Epithelial cell of proximal tubule (primary cell): ENCODE measurements around the gene TRABD. TPM values are rescaled to one million over a fixed set of nuclear protein-coding genes. Genes with fewer than 3 reads are reported as not detected.

ENCODE experiments used
- DNase-seq: peaks from one replicate; pipeline ENCODE4 v3.0.0-alpha.2; 2011; ENCODE audit warnings: low read depth
- H3K4me3 ChIP-seq: 2 replicates; pipeline ENCODE4 v1.5.1; 2011; ENCODE audit warnings: low read depth, mild to moderate bottlenecking, low read length
- total RNA-seq: library from RNA; depleted of rRNA; stranded (reverse); fragments of >200 nt; gene quantifications from 2 replicates; pipeline ENCODE4 v1.2.3, GENCODE V29; 2015
- TF ChIP-seq, protein P1 (sequence below): conservative IDR thresholded peaks from 2 replicates; pipeline ENCODE4 v1.5.1; 2012; ENCODE audit warnings: low read depth, mild to moderate bottlenecking, low read length

The TRABD gene
- total RNA-seq, 1 donor from 2014 or later = 55.5 TPM

DNA sequence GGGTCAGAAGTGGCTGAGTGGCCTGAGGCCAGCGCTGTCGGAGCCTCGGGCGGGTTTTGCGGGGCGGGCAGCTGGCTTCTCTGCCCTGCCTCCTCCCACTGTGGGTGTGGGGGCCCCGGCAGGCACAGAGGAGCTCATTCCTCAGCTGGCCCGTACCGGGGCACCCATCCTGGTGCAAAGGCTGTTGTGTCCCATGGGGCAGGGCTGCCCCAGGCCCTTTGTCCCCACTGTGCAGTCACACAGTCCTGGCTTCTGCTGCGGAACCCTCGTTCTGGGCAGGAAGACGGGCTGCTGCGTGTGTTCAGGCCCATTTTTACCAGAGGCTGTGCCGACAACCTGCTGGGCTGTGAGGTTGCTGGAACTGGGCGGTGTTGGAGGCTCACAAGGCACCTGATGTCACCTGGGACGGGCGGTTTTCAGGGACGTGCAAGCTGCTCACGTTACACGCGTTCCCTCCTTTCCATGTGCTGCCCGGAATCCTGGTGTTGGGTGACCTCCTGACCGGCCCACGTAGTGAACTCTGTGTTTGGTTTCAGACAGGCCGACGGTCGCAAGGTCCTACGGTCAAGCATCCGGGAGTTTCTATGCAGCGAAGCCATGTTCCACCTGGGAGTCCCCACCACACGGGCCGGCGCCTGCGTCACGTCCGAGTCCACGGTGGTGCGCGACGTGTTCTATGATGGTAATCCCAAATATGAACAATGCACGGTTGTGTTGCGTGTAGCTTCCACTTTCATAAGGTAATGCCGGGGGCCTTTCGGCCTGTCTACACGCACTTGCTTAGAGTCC lies 20.3 kb downstream of the TRABD start:
- TF ChIP-seq, protein P1, sequence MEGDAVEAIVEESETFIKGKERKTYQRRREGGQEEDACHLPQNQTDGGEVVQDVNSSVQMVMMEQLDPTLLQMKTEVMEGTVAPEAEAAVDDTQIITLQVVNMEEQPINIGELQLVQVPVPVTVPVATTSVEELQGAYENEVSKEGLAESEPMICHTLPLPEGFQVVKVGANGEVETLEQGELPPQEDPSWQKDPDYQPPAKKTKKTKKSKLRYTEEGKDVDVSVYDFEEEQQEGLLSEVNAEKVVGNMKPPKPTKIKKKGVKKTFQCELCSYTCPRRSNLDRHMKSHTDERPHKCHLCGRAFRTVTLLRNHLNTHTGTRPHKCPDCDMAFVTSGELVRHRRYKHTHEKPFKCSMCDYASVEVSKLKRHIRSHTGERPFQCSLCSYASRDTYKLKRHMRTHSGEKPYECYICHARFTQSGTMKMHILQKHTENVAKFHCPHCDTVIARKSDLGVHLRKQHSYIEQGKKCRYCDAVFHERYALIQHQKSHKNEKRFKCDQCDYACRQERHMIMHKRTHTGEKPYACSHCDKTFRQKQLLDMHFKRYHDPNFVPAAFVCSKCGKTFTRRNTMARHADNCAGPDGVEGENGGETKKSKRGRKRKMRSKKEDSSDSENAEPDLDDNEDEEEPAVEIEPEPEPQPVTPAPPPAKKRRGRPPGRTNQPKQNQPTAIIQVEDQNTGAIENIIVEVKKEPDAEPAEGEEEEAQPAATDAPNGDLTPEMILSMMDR = no peak
- no peak for DNase-seq
- no peak overlapping the region for H3K4me3 ChIP-seq

DNA sequence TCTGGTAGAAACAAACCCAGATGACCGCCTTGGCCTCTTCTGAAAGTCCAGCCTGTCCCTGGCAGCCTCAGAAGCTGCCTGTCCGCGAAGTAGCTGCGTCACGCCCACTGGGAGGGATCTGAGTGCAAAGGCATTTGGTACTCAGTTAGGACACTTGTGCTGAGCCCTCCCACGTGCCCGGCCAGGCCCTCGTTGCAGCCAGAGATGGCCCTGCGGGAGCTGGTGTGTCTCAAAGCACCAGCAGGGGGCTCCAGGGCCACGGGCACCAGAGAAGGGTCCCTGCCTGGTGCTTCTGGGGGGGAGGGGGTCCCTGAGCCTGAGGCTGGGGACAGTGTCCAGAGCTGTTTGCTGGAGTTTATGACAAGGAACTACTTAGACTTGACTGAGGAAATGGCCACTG lies 20.9 kb downstream of the TRABD start:
- no peak for DNase-seq

DNA sequence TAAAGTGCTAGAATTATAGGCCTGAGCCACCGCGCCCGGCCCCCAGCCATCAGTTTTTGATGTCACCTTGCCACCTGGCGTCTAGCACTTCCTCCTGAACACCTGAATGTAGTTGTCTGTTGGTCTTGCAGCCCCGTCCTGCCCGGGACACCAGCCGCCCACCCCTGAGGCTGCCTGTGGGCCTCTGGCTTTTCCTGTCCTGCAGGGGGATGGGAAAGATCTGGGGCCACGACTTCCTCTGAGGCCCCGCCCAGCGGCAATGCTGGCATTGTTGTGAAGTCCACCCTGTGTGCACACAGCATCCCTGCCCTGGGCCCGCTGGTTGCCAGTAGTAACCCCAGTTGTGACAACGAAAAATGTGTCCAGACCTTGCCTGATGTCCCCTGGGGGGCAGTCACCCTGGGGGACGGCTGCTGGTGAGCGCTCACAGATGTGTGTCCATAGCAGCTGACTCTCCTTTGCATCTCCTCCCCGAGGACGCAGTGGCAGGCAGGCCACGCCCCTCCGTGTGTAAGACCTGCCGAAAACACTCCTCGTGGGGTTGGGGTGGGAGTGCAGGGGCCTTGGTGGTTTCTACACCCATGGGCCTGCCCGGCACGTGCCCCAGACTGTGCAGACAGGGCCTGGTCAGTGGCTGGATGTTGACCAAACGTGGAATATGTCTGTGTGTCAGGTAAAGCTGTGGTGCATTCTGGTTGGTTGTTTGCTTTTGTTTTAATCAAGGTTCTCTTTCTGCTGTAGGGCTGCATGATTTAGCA lies 21.8 kb downstream of the TRABD start:
- TF ChIP-seq, protein P1 = no peak
- DNase-seq = no peak
- no peak overlapping the region for H3K4me3 ChIP-seq

More for the DNA sequence above, 20.9 kb downstream of the TRABD start:
- H3K4me3 ChIP-seq = no peak overlapping the region
- TF ChIP-seq, protein P1 = peak; percentile 59

DNA sequence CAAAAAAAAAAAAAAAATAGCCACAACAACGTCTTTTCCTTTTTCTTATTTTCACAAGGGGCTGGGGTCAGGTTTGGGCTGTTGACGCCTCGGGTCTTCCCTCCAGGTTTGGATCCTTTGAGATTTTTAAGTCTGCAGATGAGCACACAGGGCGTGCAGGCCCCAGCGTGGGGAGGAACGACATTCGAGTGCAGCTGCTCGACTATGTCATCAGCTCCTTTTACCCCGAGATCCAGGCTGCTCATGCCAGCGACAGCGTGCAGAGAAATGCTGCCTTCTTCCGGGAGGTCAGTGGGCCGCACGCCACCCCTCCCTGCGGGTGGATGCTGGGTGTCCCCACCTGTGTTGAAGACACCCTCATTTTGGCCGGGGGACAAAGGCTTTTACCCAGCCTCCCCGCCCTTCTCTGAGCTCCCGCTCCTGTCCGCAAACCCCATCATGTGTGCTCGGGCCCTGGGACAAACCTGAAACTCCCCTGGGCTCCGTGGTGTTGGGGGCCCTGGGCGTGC lies 22.8 kb downstream of the TRABD start:
- DNase-seq = no peak
- TF ChIP-seq, protein P1 = no peak
- no peak overlapping the region for H3K4me3 ChIP-seq

DNA sequence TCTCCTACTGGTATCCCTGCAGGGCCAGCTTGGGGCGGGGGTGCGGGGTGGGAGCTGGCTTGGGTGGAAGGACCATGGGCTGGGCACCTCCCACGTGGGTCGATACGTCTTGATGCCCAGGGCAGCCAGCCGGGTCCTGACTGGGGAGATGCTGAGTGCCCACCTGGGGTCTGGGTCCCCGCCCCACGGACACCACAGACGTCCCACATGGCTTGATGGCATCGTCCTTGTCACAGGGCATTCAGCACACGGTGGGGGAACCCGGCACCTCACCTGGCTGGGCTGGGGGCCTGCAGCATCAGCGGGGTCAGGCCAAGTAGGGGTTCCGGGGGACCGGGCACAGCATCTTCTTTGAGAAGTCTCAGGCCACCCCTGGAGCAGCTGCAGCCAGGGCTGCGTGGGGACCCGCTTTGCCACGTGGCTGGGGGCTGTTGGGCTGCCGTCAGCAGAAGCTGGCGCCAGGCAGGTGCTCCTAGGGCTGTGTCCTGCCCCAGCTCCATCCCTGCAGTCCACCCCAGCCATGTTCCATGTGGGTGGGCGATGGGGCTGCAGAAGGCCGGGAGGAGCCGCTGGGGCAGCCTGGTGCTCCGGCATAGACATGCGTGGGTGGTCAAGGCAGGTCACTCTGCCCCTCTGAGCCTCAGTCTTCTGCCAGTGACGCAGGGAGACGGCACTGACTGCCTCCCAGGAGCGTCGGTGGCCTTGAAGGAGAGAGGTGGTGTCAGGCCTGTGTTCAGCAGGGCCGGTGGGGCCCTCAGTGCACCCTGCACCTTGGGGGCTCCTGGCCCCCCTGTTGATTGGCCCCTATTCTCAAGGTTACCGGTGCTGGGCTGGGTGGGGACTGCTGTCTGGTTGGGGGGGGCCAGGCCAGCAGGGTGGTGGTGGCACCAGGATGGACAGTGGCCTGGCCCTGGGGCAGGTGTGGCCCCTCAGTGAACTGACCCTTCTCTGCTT lies 23.5 kb downstream of the TRABD start:
- no peak overlapping the region for H3K4me3 ChIP-seq
- no peak for DNase-seq
- TF ChIP-seq, protein P1 = no peak

DNA sequence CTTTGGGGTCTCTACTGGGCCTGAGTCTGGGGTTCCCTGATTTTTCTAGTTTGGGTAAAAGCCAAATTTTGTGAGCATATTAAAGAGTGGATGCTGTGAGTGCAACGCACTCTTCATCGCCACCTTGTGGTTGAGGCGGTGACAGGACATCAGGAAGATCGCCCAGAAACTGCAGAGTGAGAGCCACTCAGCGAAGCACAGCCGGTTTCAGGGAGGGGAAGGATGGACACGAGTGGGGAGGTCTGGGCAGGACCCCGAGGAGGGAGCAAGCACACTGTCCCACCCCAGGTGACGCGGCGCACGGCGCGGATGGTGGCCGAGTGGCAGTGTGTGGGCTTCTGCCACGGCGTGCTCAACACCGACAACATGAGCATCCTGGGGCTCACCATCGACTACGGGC lies 24.2 kb downstream of the TRABD start:
- DNase-seq = no peak
- TF ChIP-seq, protein P1 = peak; percentile 90
- no peak overlapping the region for H3K4me3 ChIP-seq
